Endothelial cell (in vitro differentiated cells): Measurements from ENCODE around the gene KSR2. TPM values are rescaled to one million over a fixed set of nuclear protein-coding genes. Genes with fewer than 3 reads are reported as not detected.

ENCODE experiments used
- DNase-seq: peaks from one replicate; pipeline ENCODE4 v3.0.0; 2021; ENCODE audit warnings: low spot score
- H3K27ac Mint-ChIP-seq: one replicate; pipeline ENCODE4 v1.8.0; 2021; ENCODE audit warnings: mixed read lengths, inconsistent platforms; ENCODE audit not compliant: unreplicated experiment
- H3K27me3 Mint-ChIP-seq: one replicate; pipeline ENCODE4 v1.8.0; 2021; ENCODE audit warnings: mild to moderate bottlenecking, moderate library complexity, mixed read lengths, inconsistent platforms; ENCODE audit not compliant: unreplicated experiment
- H3K36me3 Mint-ChIP-seq: one replicate; pipeline ENCODE4 v1.8.0; 2021; ENCODE audit warnings: mild to moderate bottlenecking, low read depth, mixed read lengths, inconsistent platforms; ENCODE audit not compliant: unreplicated experiment
- H3K4me1 Mint-ChIP-seq: one replicate; pipeline ENCODE4 v1.8.0; 2021; ENCODE audit warnings: mild to moderate bottlenecking, mixed read lengths, inconsistent platforms; ENCODE audit not compliant: unreplicated experiment
- H3K4me3 Mint-ChIP-seq: one replicate; pipeline ENCODE4 v1.8.0; 2021; ENCODE audit warnings: mild to moderate bottlenecking, mixed read lengths, inconsistent platforms; ENCODE audit not compliant: unreplicated experiment
- H3K9me3 Mint-ChIP-seq: one replicate; pipeline ENCODE4 v1.8.0; 2021; ENCODE audit warnings: mixed read lengths, inconsistent platforms; ENCODE audit not compliant: unreplicated experiment
- CTCF ChIP-seq: fragments of 200-600 bp; sonication (generic); IDR thresholded peaks from one replicate; pipeline ENCODE4 v1.5.0; 2021; ENCODE audit warnings: antibody characterized with exemption; ENCODE audit not compliant: unreplicated experiment
- total RNA-seq: library from RNA; stranded (reverse); fragmentation: NEBNext Ultra II Directional; extraction: Animal tissue kit (Norgen Biotek cat#: 25700); gene quantifications from one replicate; pipeline ENCODE4 v1.2.1, GENCODE V29; 2021; ENCODE audit not compliant: unreplicated experiment

Gene KSR2
- total RNA-seq, 1 donor from 2014 or later: 0.05 TPM

- TF ChIP-seq CTCF: no peak
- DNase-seq: no peak
- Mint-ChIP-seq H3K36me3 (no peaks in the 10 kb centered on the region), H3K27ac (no peak overlapping the region), H3K4me3 (no peak overlapping the region), H3K4me1 (no peaks in the 10 kb centered on the region), H3K27me3 (no peaks in the 10 kb centered on the region), H3K9me3 (no peaks in the 10 kb centered on the region)
Measured at GRCh38 chr12:117998719-117999118, 29.9 kb upstream of the KSR2 start.

- no peaks in the 10 kb centered on the region for H3K9me3 Mint-ChIP-seq
- no peak for DNase-seq
- TF ChIP-seq CTCF: no peak
- no peaks in the 10 kb centered on the region for H3K4me1 Mint-ChIP-seq
- H3K4me3 Mint-ChIP-seq: no peak overlapping the region
- H3K36me3 Mint-ChIP-seq: no peaks in the 10 kb centered on the region
- no peaks in the 10 kb centered on the region for H3K27me3 Mint-ChIP-seq
- no peak overlapping the region for H3K27ac Mint-ChIP-seq
Measured at GRCh38 chr12:117994551-117995438, 26.0 kb upstream of the KSR2 start.

- TF ChIP-seq CTCF: no peak
- H3K4me3 Mint-ChIP-seq: no peak overlapping the region
- no peaks in the 10 kb centered on the region for H3K27me3 Mint-ChIP-seq
- H3K9me3 Mint-ChIP-seq: no peaks in the 10 kb centered on the region
- H3K27ac Mint-ChIP-seq: no peak overlapping the region
- no peaks in the 10 kb centered on the region for H3K36me3 Mint-ChIP-seq
- no peak for DNase-seq
- no peaks in the 10 kb centered on the region for H3K4me1 Mint-ChIP-seq
Measured at GRCh38 chr12:117986705-117987469, 18.1 kb upstream of the KSR2 start.

GRCh38 chr12:117985182-117985581 lies 16.4 kb upstream of the KSR2 start:
- Mint-ChIP-seq H3K4me1 (no peaks in the 10 kb centered on the region), H3K27ac (no peak overlapping the region), H3K36me3 (no peaks in the 10 kb centered on the region), H3K27me3 (no peaks in the 10 kb centered on the region), H3K4me3 (no peak overlapping the region), H3K9me3 (no peaks in the 10 kb centered on the region)
- no peak for DNase-seq
- no peak for TF ChIP-seq CTCF

GRCh38 chr12:117981267-117981666 lies 12.5 kb upstream of the KSR2 start:
- H3K4me1 Mint-ChIP-seq: no peaks in the 10 kb centered on the region
- H3K9me3 Mint-ChIP-seq: no peaks in the 10 kb centered on the region
- DNase-seq: no peak

More at GRCh38 chr12:117981267-117981666, 12.5 kb upstream of the KSR2 start:
- H3K27ac Mint-ChIP-seq: no peak overlapping the region
- no peak for TF ChIP-seq CTCF
- no peak overlapping the region for H3K4me3 Mint-ChIP-seq
- no peaks in the 10 kb centered on the region for H3K27me3 Mint-ChIP-seq
- no peaks in the 10 kb centered on the region for H3K36me3 Mint-ChIP-seq
